Measurements from ENCODE around the gene CHST11. TPM values are rescaled to one million over a fixed set of nuclear protein-coding genes. Genes with fewer than 3 reads are reported as not detected.

Gene CHST11
- total RNA-seq, 1 donor from 2014 or later: 44.3 TPM

DNA sequence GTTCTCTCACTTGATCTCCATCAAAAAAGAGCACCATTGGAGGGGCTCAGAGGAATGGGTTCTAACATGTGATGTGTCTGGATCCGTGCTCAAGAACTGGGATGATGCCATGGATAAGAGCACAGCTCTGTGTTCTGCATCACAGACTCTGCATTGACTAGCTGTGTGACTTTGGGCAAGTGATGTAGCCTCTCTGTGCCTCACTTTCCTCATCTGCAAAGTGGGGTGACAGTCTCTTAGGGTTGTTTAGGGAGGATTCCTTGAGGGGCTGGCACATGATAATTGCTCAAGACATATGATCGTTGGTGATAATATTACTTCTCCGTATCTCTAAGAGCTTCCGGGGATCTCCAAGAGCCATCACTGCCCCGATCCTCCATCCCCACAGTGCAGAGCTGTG is 202.3 kb downstream of the CHST11 start:
- TF ChIP-seq, protein P1, sequence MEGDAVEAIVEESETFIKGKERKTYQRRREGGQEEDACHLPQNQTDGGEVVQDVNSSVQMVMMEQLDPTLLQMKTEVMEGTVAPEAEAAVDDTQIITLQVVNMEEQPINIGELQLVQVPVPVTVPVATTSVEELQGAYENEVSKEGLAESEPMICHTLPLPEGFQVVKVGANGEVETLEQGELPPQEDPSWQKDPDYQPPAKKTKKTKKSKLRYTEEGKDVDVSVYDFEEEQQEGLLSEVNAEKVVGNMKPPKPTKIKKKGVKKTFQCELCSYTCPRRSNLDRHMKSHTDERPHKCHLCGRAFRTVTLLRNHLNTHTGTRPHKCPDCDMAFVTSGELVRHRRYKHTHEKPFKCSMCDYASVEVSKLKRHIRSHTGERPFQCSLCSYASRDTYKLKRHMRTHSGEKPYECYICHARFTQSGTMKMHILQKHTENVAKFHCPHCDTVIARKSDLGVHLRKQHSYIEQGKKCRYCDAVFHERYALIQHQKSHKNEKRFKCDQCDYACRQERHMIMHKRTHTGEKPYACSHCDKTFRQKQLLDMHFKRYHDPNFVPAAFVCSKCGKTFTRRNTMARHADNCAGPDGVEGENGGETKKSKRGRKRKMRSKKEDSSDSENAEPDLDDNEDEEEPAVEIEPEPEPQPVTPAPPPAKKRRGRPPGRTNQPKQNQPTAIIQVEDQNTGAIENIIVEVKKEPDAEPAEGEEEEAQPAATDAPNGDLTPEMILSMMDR (conservative IDR thresholded peaks at IDR 0.05; ENCODE audit: low read depth, low read length): no peak
- H3K4me3 ChIP-seq (ENCODE audit: low read depth, low read length): no peak overlapping the region
- no peak for DNase-seq (ENCODE audit: low read depth)

DNA sequence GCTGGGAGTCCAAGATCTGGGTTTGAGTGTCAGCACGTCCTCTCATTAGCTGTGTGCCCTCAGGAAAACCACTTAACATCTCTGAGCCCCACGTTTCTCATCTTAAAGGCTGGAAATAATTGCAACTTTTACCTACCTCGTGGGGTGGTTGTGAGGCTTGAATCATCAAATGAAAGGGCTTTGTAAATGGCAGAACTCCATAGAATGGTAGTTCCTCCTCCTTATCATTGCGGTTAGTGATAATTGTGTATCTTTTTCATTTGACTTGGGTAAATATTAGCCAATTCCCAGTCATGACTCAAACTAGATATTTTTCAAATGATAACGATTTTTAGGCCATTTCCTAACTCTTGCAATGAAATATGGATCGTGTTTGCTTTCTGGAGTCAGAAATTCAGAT is 205.5 kb downstream of the CHST11 start:
- TF ChIP-seq, protein P1 (conservative IDR thresholded peaks at IDR 0.05; ENCODE audit: low read depth, low read length): no peak
- no peak overlapping the region for H3K4me3 ChIP-seq (ENCODE audit: low read depth, low read length)
- DNase-seq (ENCODE audit: low read depth): no peak

DNA sequence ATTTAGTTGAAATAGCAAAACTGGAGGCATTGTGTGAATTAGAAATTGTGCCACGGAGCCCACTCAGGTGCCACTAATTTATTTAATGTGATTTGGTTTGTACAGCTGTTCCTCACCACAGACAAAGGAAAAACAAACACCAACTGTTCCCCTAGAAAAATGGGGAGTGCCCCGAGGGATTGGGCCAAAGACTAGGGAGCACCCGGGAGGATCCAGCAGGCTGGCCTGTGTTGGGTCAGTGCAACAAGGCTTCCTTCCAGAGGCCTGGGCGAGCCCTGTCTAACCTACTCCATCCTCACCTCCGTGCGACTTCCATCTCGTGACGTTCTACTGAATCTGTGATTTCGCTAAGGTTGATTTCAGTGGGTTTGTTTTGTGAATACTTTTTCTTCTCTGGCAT is 206.2 kb downstream of the CHST11 start:
- H3K4me3 ChIP-seq (ENCODE audit: low read depth, low read length): no peak overlapping the region
- TF ChIP-seq, protein P1 (conservative IDR thresholded peaks at IDR 0.05; ENCODE audit: low read depth, low read length): no peak
- DNase-seq (ENCODE audit: low read depth): no peak

DNA sequence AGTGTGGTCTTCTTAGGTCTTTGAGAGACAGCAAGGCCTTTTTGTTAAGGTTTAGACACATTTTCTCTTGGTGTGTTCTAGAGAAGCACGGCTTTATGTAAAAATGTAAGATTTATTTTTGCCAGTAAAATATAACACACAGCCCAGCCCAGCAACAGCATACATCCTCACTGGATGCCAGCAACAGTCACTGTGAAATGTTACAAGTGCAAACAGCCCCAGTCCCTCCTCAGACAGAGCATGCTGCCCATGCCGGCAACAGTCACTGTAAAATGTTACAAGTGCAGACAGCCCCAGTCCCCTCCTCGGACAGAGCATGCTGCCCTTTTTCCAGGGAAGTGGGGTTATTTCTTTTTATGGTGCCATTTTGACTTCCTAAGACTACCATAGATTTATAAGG is 207.6 kb downstream of the CHST11 start:
- TF ChIP-seq, protein P1 (conservative IDR thresholded peaks at IDR 0.05; ENCODE audit: low read depth, low read length): no peak
- no peak for DNase-seq (ENCODE audit: low read depth)
- no peak overlapping the region for H3K4me3 ChIP-seq (ENCODE audit: low read depth, low read length)

DNA sequence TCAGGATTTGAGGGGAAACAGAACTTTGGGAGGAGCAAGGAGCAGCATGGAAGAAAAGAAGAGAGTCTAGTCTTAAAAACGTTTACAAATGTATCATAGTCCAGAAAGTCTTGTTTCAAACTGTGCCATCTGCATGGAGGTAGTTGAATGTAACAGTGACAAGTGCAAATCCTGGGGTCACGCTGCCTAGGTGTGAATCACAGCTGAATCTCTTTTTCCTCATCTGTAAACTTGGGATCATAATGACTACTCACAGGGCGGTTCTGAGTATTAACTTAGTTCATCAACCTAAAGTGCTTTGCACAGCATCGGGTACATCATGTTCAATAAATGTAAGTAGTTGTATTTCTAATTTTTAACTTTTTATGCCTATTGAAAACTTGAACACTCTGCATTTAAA is 208.5 kb downstream of the CHST11 start:
- H3K4me3 ChIP-seq (ENCODE audit: low read depth, low read length): no peak overlapping the region
- TF ChIP-seq, protein P1 (conservative IDR thresholded peaks at IDR 0.05; ENCODE audit: low read depth, low read length): no peak

DNA sequence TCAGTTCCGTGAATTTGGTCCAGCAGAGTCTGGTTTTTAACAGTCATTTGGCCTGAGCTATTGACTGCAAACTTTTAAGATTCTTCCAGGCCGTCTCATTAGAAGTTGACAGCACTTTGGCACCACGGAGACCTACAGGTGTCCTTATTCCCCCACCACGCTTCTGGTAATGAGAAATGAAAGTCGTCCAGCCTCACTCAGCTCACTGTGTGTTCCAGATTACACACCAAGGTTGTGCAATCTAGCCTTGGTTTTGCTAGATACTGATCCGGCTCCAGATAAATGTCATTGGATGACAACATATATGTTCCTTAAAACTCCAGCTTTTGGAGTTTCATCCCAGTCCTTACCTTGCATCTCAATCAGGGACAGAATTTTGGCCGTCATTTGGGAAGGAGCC is 210.4 kb downstream of the CHST11 start:
- no peak overlapping the region for H3K4me3 ChIP-seq (ENCODE audit: low read depth, low read length)
- DNase-seq (ENCODE audit: low read depth): no peak
- TF ChIP-seq, protein P1 (conservative IDR thresholded peaks at IDR 0.05; ENCODE audit: low read depth, low read length): no peak

More for the DNA sequence above, 208.5 kb downstream of the CHST11 start:
- DNase-seq (ENCODE audit: low read depth): no peak

DNA sequence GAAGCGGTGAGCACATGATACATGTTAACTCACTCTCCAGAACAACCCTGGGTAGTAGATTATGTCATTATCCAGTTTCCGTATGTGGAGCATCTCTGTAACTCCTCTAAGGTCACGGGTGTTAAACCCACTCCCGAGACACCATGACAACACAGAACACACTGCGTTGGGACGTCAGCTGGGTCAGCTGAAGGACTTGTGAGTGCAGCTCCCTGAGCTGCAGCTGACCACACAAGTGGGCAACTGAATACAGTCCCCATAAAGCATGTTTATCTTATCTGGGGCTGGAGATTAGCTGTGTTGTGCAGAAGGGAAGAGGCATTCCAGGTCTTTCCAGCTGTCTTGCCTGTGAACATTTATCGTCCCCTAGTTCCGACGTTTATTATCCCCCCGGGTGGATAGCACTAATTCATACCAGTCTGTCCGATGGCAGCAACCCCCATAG is 211.5 kb downstream of the CHST11 start:
- TF ChIP-seq, protein P1 (conservative IDR thresholded peaks at IDR 0.05; ENCODE audit: low read depth, low read length): no peak
- no peak for DNase-seq (ENCODE audit: low read depth)

More for the DNA sequence above, 211.5 kb downstream of the CHST11 start:
- no peak overlapping the region for H3K4me3 ChIP-seq (ENCODE audit: low read depth, low read length)
